Cardiac atrium fibroblast (primary cell): ENCODE data around the gene NSUN6. TPM values are rescaled to one million over a fixed set of nuclear protein-coding genes. Genes with fewer than 3 reads are reported as not detected.

ENCODE experiments used
- total RNA-seq: library from RNA; depleted of rRNA; stranded (reverse); fragments of >200 nt; gene quantifications from 2 replicates; pipeline ENCODE4 v1.2.3, GENCODE V29; 2015

Gene NSUN6
- 3.8 and 8.3 TPM in 2 replicates for total RNA-seq

GRCh38 chr10:18651324-18652007 lies at the start of gene NSUN6:
Gene NSUN6, minus strand, starts transcription at chr10:18651587. Its CDS starts 384 bp downstream, at chr10:18651203.

GRCh38 chr10:18659125-18659818 lies 7.9 kb upstream of the NSUN6 start, which contains the start of gene ARL5B:
Gene ARL5B, plus strand, starts transcription at chr10:18659431. Its CDS starts 207 bp downstream, at chr10:18659638.

Other genes starting within 250 kb of the NSUN6 start
- 11.6 and 13.0 TPM in 2 replicates for gene ARL5B, start 7.8 kb upstream of the NSUN6 start, total RNA-seq